ENCODE results near the gene PPP1R10. TPM values are rescaled to one million over a fixed set of nuclear protein-coding genes. Genes with fewer than 3 reads are reported as not detected.

PPP1R10 gene
- total and polyA plus RNA-seq, 2 of the 13 experiments (the other 11 are each of a cell fraction or from before 2014, with no cell fraction given): 26.3 to 38.4 TPM

GRCh38 chr6:30556906-30557682, 59.9 kb downstream of the PPP1R10 start, which contains the start of gene PRR3:
Gene PRR3, plus strand, starts transcription at chr6:30557295. Its CDS starts 50 bp downstream, at chr6:30557345.
- no TSS peak for BruUV-seq (replicated peaks)
- ATAC-seq: peak; percentile 81
- peaks cover 26% of the 10 kb centered on the region for H3K4me1 ChIP-seq (ENCODE audit: insufficient read depth, low read length)
- in situ Hi-C loops (cut with HindIII; ENCODE audit: extremely low pct_ligation_motif_present, low pct_unique_long_range_greater_than_20kb): no loop called here
- H3K36me3 ChIP-seq (replicated peaks in 1 of 2; ENCODE audit: control insufficient read depth in 1 of 2, insufficient read depth in 2 of 2, low read length in 2 of 2): peaks cover 15 to 30% of the 10 kb centered on the region in 2 experiments
- CTCF ChIA-PET (ENCODE audit: low intra/inter-chr PET ratio, low total read pairs): no interaction called here
- peaks cover 11% of the 10 kb centered on the region for H4K20me1 ChIP-seq (ENCODE audit: insufficient read depth, low read length)
- H3K9ac ChIP-seq (ENCODE audit: insufficient read depth, low read depth, low read length): peak within 1 kb of the TSS; percentile 85
- no peaks in the 10 kb centered on the region; a peak in 1 of 5 replicates for H3K27me3 ChIP-seq (ENCODE audit: control insufficient read depth in 1 of 2, insufficient read depth in 2 of 2, low read length in 2 of 2)
- under 1% methylated on average over 42 of the region's 42 CpGs for WGBS (ENCODE audit: low lambda C conversion rate)
- no peak for FAIRE-seq
- H3K4me3 ChIP-seq (replicated peaks in 1 of 3; ENCODE audit: insufficient read depth in 1 of 3, low read depth in 2 of 3, low read length in 3 of 3): peak within 1 kb of the TSS; percentile 87 to 93 (median 90)
- H3K79me2 ChIP-seq (ENCODE audit: insufficient read depth, low read length): peaks cover 27% of the 10 kb centered on the region
- no peaks in the 10 kb centered on the region for H3K9me3 ChIP-seq (ENCODE audit: low read length)
- H3K27ac ChIP-seq (ENCODE audit: extremely low read length, insufficient read depth, low read length): peak within 1 kb of the TSS; percentile 94
- peak; percentile 94 for DNase-seq (ENCODE audit: low spot score)
- intact Hi-C loops (cut with micrococcal nuclease; ENCODE audit: unreplicated experiment): loop anchor here (1.0 to 2.0 kb wide), 2 partner anchors 13 to 160 kb away; partner anchors contain the start of gene MDC1
- peak within 1 kb of the TSS; percentile 60 for H2AFZ ChIP-seq (ENCODE audit: low read length)
- POLR2A ChIA-PET: interaction anchor here (0.7 to 4.3 kb wide), 18 partner anchors 9 to 357 kb away, joined by 3 to 74 read pairs (median 6); partner anchors contain the start of genes ABCF1, DHX16, MDC1 and MRPS18B
- peak within 1 kb of the TSS; percentile 92 for H3K4me2 ChIP-seq (ENCODE audit: low read depth, low read length)
- TF ChIP-seq HNRNPL (IDR thresholded peaks at IDR 0.05; ENCODE audit: low read depth, low read length) (peak; percentile 76; the same call in 1 of the 2 replicates), ZNF354B (CRISPR knock-in tag; IDR thresholded peaks at IDR 0.05) (peak; percentile 78; the same call in 1 of the 2 replicates), BCL6 (CRISPR knock-in tag; IDR thresholded peaks at IDR 0.05) (no peak), RFXANK (CRISPR knock-in tag; IDR thresholded peaks at IDR 0.05) (no peak; the same call in 1 of the 2 replicates), PBX3 (CRISPR knock-in tag; IDR thresholded peaks at IDR 0.05; ENCODE audit: borderline replicate concordance) (no peak), ETV6 (CRISPR knock-in tag; conservative IDR thresholded peaks at IDR 0.05) (peak; percentile 45; the same call in 1 of the 2 replicates), NCOA1 (CRISPR knock-in tag; IDR thresholded peaks at IDR 0.05) (peak; percentile 42; the same call in 1 of the 2 replicates), THAP11 (CRISPR knock-in tag; IDR thresholded peaks at IDR 0.05) (peak; percentile 93), ZNF441 (CRISPR knock-in tag; IDR thresholded peaks at IDR 0.05; ENCODE audit: borderline replicate concordance) (peak; percentile 51; the same call in 1 of the 2 replicates), ZNF256 (CRISPR knock-in tag; conservative IDR thresholded peaks at IDR 0.05) (peak; percentile 76), AHDC1 (CRISPR knock-in tag; IDR thresholded peaks at IDR 0.05; ENCODE audit: borderline replicate concordance) (no peak), RELA (CRISPR knock-in tag; IDR thresholded peaks at IDR 0.05) (peak; percentile 57), HNF4G (IDR thresholded peaks at IDR 0.05; ENCODE audit: borderline replicate concordance, low read depth, low read length) (peak; percentile 57; the same call in 1 of the 2 replicates), HNF4G (CRISPR knock-in tag; IDR thresholded peaks at IDR 0.05; ENCODE audit: borderline replicate concordance, low read depth) (no peak), SAP130 (CRISPR knock-in tag; IDR thresholded peaks at IDR 0.05; ENCODE audit: low read depth) (peak; percentile 92), RNF2 (conservative IDR thresholded peaks at IDR 0.05; ENCODE audit: low read depth) (peak; percentile 99), JUND (CRISPR knock-in tag; IDR thresholded peaks at IDR 0.05) (peak; percentile 90), SP5 (CRISPR knock-in tag; IDR thresholded peaks at IDR 0.05; ENCODE audit: borderline replicate concordance, low read depth) (peak; percentile 33; the same call in 1 of the 2 replicates)
